ENCODE results near the gene FAM110A. TPM values are rescaled to one million over a fixed set of nuclear protein-coding genes. Genes with fewer than 3 reads are reported as not detected.
"Not testable (repeated sequence)": the region's sequence is repeated elsewhere in the genome, so short reads cannot be mapped to it uniquely, and the experiment has no call there.

Gene FAM110A
- total and polyA plus RNA-seq, 2 of the 8 experiments (the other 6 are each of a cell fraction or from before 2014, with no cell fraction given), result 10.1 to 10.9 TPM

- H2BK120ac ChIP-seq (replicated peaks; ENCODE audit: low read depth, low read length); H3K9ac ChIP-seq (replicated peaks in 1 of 4; ENCODE audit: extremely low read depth in 1 of 4, low read depth in 3 of 4, low read length in 3 of 4); POLR2A ChIA-PET (ENCODE audit: partially characterized antibody); H3K18ac ChIP-seq (ENCODE audit: extremely low read depth, low read length); H2AK5ac ChIP-seq (ENCODE audit: low read depth, low read length); H4K20me1 ChIP-seq (replicated peaks in 1 of 2; ENCODE audit: control insufficient read depth in 1 of 2, insufficient read depth in 2 of 2, low read length in 2 of 2); H3K79me2 ChIP-seq (ENCODE audit: control insufficient read depth in 1 of 2, insufficient read depth in 2 of 2, low read length in 2 of 2); H3K9me3 ChIP-seq (ENCODE audit: insufficient read depth in 2 of 2, low read depth in 1 of 2, low read length in 1 of 2); H3K36me3 ChIP-seq (ENCODE audit: control insufficient read depth in 2 of 4, insufficient read depth in 4 of 4, low read length in 3 of 4); H3K14ac ChIP-seq (ENCODE audit: insufficient read length); H3K23me2 ChIP-seq (ENCODE audit: low read depth, low read length); FAIRE-seq; DNase-seq (ENCODE audit: low read depth in 1 of 2, low spot score in 2 of 2); H2BK5ac ChIP-seq (ENCODE audit: low read depth, low read length); H3K79me1 ChIP-seq (ENCODE audit: low read depth, low read length); H3K56ac ChIP-seq (replicated peaks; ENCODE audit: insufficient read length, low read depth, low read length); H2BK15ac ChIP-seq (ENCODE audit: low read length); H3K4me2 ChIP-seq (ENCODE audit: insufficient read depth in 1 of 2, low read depth in 2 of 2, low read length in 2 of 2); H4K91ac ChIP-seq (replicated peaks; ENCODE audit: insufficient read length, low read length); H3K4me3 ChIP-seq (ENCODE audit: extremely low read depth in 1 of 4, insufficient read depth in 2 of 4, low read depth in 3 of 4, low read length in 4 of 4); H2BK12ac ChIP-seq (ENCODE audit: low read depth, low read length); H3K27ac ChIP-seq (ENCODE audit: low read depth, low read length); H2BK20ac ChIP-seq (ENCODE audit: low read length); H2AFZ ChIP-seq (ENCODE audit: low read length); H3K4me1 ChIP-seq (replicated peaks in 1 of 4; ENCODE audit: control insufficient read depth in 3 of 4, insufficient read depth in 4 of 4, low read length in 3 of 4); H3K23ac ChIP-seq (ENCODE audit: insufficient read length); H3K4ac ChIP-seq (replicated peaks; ENCODE audit: insufficient read length, low read depth, low read length); H3K27me3 ChIP-seq (replicated peaks in 1 of 4; ENCODE audit: control insufficient read depth in 3 of 4, extremely low read depth in 1 of 4, insufficient read depth in 3 of 4, low read length in 3 of 4); H4K5ac ChIP-seq (ENCODE audit: insufficient read length, low read depth, low read length); H4K8ac ChIP-seq (ENCODE audit: extremely low read depth, insufficient read depth, low read length): not testable (repeated sequence)
- WGBS, 2 experiments (ENCODE audit: extremely low coverage in 1 of 2, insufficient coverage in 1 of 2, insufficient read length in 1 of 2, insufficient replicate concordance in 2 of 2, low coverage in 1 of 2, low lambda C conversion rate in 2 of 2, missing lambda C conversion rate in 1 of 2), result 93% methylated on average over 7 of the region's 8 CpGs; no CpG with 5 or more reads in 1 of the 2 experiments
- CTCF ChIA-PET (ENCODE audit: partially characterized antibody), result interaction anchor here (0.6 to 1.8 kb wide), 2 partner anchors 12 to 485 kb away, joined by 3 to 4 read pairs; no protein-coding TSS in a partner anchor
These were observed 5.5 kb upstream of the FAM110A start for GRCh38 chr20:827981-828380.
